Mucosa of rectum (tissue), 2 donors: ENCODE data around the gene TPBG.

Source experiments
- H3K27ac ChIP-seq, 2 donors: one replicate each; pipeline ENCODE4 v1.7.0; 2013; ENCODE audit warnings: inconsistent platforms in 2 of 2, low read depth in 2 of 2, low read length in 2 of 2
- H3K27me3 ChIP-seq, 2 donors: one replicate each; pipeline ENCODE4 v1.7.0; 2013; ENCODE audit warnings: low read length in 2 of 2; ENCODE audit not compliant: control insufficient read depth in 2 of 2, insufficient read depth in 2 of 2
- H3K36me3 ChIP-seq, 2 donors: one replicate each; pipeline ENCODE4 v1.7.0; 2013; ENCODE audit warnings: low read length in 2 of 2; ENCODE audit not compliant: control insufficient read depth in 2 of 2, insufficient read depth in 2 of 2
- H3K4me1 ChIP-seq, 2 donors: one replicate each; pipeline ENCODE4 v1.7.0; 2013; ENCODE audit warnings: low read length in 2 of 2, mild to moderate bottlenecking in 1 of 2; ENCODE audit not compliant: control insufficient read depth in 2 of 2, insufficient read depth in 2 of 2
- H3K4me3 ChIP-seq, 2 donors: one replicate each; pipeline ENCODE4 v1.7.0; 2013; ENCODE audit warnings: low read length in 2 of 2
- H3K9ac ChIP-seq, 2 donors: one replicate each; pipeline ENCODE4 v1.7.0; 2013; ENCODE audit warnings: low read length in 2 of 2, low read depth in 1 of 2, mild to moderate bottlenecking in 1 of 2
- H3K9me3 ChIP-seq, 2 donors: one replicate each; pipeline ENCODE4 v1.7.0; 2013; ENCODE audit warnings: low read length in 2 of 2; ENCODE audit not compliant: control insufficient read depth in 2 of 2
- donor health status: healthy.
- donor health status: Normal muscosa, but diverticular disease.

TPBG gene

DNA sequence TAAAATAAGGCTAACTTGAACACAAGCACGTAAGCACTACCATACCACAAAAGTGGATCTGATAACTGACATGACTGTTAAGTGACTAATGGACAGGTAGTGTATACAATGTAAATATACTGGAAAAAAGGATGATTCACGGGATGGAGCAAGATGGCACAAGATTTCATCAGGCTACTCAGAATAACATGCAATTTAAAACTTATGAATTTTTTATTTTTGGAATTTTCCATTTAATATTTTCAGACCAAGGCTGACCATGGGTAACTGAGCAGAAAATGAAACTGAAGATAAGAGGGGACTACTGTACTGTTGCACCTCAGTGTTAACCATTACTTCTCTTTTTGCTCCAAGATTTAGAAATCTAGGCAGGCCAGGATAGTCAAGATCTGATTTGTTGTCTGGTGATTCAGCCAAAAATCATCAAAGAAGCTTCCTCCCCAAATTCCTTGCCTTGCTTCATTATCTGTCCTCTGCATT lies 45.4 kb downstream of the TPBG start:
- H3K27me3 ChIP-seq = no peaks in the 10 kb centered on the region
- H3K36me3 ChIP-seq = no peaks in the 10 kb centered on the region
- H3K4me1 ChIP-seq = no peaks in the 10 kb centered on the region
- H3K9ac ChIP-seq = no peak overlapping the region
- no peaks in the 10 kb centered on the region for H3K9me3 ChIP-seq
- no peak overlapping the region for H3K4me3 ChIP-seq
- no peak overlapping the region for H3K27ac ChIP-seq

DNA sequence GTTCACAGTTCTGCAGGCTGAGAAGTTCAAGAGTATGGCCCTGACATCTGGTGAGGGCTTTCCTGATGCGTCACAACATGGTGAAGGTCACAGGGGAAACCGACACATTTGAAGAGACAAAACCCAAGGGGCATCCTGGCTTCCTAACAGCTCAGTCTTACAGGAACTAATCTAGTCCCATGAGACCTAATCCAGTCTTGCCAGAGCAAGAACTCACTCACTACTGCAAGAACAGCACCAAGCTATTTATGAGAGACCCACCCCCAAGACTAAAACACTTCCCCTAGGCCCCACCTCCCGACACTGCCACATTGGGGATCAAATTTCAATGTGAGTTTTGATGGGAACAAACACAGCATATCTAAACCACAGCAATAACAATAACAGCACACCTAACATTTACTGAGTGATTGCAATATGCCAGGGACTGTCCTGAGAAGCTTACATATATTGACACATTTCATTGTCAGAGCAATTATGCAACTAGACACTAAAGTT lies 46.6 kb downstream of the TPBG start:
- Histone ChIP-seq H3K4me3 (no peak overlapping the region), H3K27ac (no peak overlapping the region), H3K4me1 (no peaks in the 10 kb centered on the region), H3K9ac (no peak overlapping the region), H3K36me3 (no peaks in the 10 kb centered on the region), H3K27me3 (no peaks in the 10 kb centered on the region), H3K9me3 (no peaks in the 10 kb centered on the region)

DNA sequence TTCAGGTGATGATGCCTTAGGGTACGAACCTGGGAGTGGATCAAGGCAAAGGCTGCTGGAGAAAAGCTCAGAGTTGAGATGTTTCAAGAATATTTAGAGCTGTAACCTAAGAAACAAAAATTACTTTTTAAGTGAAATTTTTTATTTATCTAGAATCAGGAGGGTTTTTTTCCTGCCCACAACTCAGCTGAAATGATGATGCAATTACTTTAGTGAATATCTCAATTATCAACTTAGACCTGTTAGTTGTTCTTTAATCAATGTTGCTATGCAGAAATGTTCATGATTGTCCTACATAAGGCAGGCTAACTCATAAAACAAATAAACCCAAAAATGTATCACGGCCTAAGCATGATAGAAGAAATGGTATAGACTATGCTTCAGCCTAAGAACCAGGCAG lies 50.3 kb downstream of the TPBG start:
- H3K4me3 ChIP-seq = no peak overlapping the region
- no peaks in the 10 kb centered on the region for H3K9me3 ChIP-seq
- no peaks in the 10 kb centered on the region for H3K4me1 ChIP-seq
- no peak overlapping the region for H3K9ac ChIP-seq
- no peaks in the 10 kb centered on the region for H3K36me3 ChIP-seq
- no peak overlapping the region for H3K27ac ChIP-seq
- no peaks in the 10 kb centered on the region for H3K27me3 ChIP-seq

DNA sequence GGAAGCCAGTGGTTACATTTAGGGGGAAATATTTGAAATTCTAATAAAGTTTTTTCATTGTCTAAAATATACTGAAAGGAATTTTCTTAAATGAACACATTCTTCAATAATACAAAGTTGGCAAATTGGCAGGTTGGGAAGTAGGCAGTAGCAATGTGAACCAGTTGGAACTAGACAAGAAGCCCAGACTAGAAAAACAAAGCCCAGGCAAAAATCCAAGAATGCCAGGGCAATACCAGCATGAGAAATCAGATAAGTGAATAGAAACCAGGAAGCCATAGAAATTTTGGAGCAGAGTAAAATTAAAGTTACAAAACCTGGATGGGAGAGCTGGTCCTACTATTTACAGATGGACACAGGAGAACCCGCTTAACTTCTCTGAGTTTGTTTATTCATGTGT lies 52.2 kb downstream of the TPBG start:
- Histone ChIP-seq H3K36me3 (no peaks in the 10 kb centered on the region), H3K4me1 (no peaks in the 10 kb centered on the region), H3K4me3 (no peak overlapping the region), H3K9ac (no peak overlapping the region), H3K27me3 (no peaks in the 10 kb centered on the region), H3K27ac (no peak overlapping the region), H3K9me3 (no peaks in the 10 kb centered on the region)

DNA sequence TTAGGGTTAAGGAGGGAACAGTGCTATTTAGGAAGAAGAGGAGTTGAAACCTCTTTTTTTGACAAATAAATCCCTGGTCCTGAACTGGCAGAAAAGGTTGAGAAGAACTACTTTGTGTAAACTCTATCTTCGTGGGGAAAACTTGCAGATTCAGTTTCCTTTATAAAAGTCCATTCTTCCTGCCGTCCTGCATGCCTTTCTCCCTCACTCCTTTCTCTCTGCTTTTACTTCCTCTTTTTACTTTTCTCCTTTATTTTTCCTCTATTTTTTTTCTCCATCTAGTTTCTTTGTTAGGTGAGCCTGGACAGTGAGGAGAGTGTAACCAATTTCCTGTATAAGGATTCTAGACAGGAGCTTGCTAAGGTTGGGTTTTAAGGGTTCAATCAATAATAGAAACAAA lies 52.7 kb downstream of the TPBG start:
- Histone ChIP-seq H3K27me3 (no peaks in the 10 kb centered on the region), H3K9ac (no peak overlapping the region), H3K4me1 (no peaks in the 10 kb centered on the region), H3K4me3 (no peak overlapping the region), H3K27ac (no peak overlapping the region), H3K9me3 (no peaks in the 10 kb centered on the region), H3K36me3 (no peaks in the 10 kb centered on the region)
